ENCODE results near the gene RPL3. TPM values are rescaled to one million over a fixed set of nuclear protein-coding genes. Genes with fewer than 3 reads are reported as not detected.

RPL3 gene
- total RNA-seq, 1 experiment from 2014 or later, result 2,830 TPM

DNA sequence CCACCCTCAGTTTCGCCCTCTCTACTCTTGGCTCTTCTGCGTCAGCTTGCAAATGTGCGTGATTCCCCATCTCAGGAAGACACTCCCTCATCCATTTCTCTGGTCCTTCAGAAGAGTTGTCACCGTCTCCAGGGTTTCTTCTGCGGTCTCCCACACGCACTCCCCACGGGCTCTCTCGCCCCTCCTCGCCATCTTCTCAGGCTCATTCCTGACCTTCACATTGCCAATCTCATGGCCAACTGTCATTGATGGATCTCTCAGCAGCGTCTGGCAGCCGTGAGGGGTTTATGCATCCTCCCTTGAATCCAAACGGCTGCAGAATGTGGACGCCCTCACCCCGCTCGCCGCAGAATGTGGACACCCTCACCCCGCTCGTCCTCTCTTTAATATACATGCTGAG is 40.8 kb upstream of the RPL3 start:
- no peak overlapping the region for H3K14ac ChIP-seq (ENCODE audit: insufficient read depth, low read length)
- H3K9ac ChIP-seq (ENCODE audit: extremely low read depth, insufficient read length, low read length), result no peak overlapping the region
- H3K4me3 Mint-ChIP-seq, result no peak overlapping the region; a peak in 1 of 5 replicates
- WGBS (ENCODE audit: extremely low coverage, insufficient read length, low lambda C conversion rate), result no CpG with 5 or more reads among the region's 18 CpGs
- H3K27me3 ChIP-seq (ENCODE audit: insufficient read depth, low read length), result no peaks in the 10 kb centered on the region
- no peak overlapping the region for H3K27ac ChIP-seq (ENCODE audit: insufficient read length, low read depth, low read length)
- H3K9me3 ChIP-seq (ENCODE audit: control insufficient read depth, low read depth, low read length), result no peaks in the 10 kb centered on the region
- H2AFZ ChIP-seq (ENCODE audit: low read length), result no peak overlapping the region
- peaks cover 2% of the 10 kb centered on the region for H4K20me1 ChIP-seq (ENCODE audit: control insufficient read depth, insufficient read depth, insufficient read length)
- no peak overlapping the region for H3K23ac ChIP-seq (ENCODE audit: insufficient read length, low read depth, low read length)
- no peaks in the 10 kb centered on the region for H3K9me3 Mint-ChIP-seq
- DNase-seq, result peak; percentile 25
- peaks cover 6% of the 10 kb centered on the region; the same call in 1 of the 2 replicates for H3K4me1 ChIP-seq (ENCODE audit: insufficient read depth, low read length)
- H4K5ac ChIP-seq (ENCODE audit: insufficient read length, low read depth, low read length), result no peak overlapping the region
- H3K23me2 ChIP-seq (ENCODE audit: insufficient read length, low read depth, low read length, poor library complexity, severe bottlenecking), result peaks cover 4% of the 10 kb centered on the region
- H4K91ac ChIP-seq (ENCODE audit: insufficient read length, low read depth, low read length), result no peak overlapping the region
- peaks cover 36 to 62% of the 10 kb centered on the region in 2 experiments for H3K4me1 Mint-ChIP-seq
- no peaks in the 10 kb centered on the region; the same call in none of the 2 replicates for H3K27me3 Mint-ChIP-seq (ENCODE audit: low read depth)
- no peak overlapping the region for H2BK120ac ChIP-seq (ENCODE audit: low read depth, low read length, poor library complexity, severe bottlenecking)
- H2BK12ac ChIP-seq (ENCODE audit: insufficient read length, low read depth, low read length), result no peak overlapping the region
- no peak overlapping the region for H3T11ph ChIP-seq (ENCODE audit: low read length)
- H3K36me3 Mint-ChIP-seq (ENCODE audit: insufficient read depth in 1 of 3, low read depth in 3 of 3), result peaks cover 7 to 22% (median 10%) of the 10 kb centered on the region in 3 experiments; a peak in 6 of 7 replicates
- no peak overlapping the region for H3K56ac ChIP-seq (ENCODE audit: insufficient read length, low read depth, low read length)
- no peak overlapping the region for H2BK20ac ChIP-seq (ENCODE audit: low read depth, low read length, poor library complexity, severe bottlenecking)
- no peak overlapping the region for H2BK5ac ChIP-seq (ENCODE audit: insufficient read length, low read length)
- no peak overlapping the region for H3K4me2 ChIP-seq (ENCODE audit: insufficient read depth, insufficient read length, low read length)
- H3K27ac Mint-ChIP-seq, result peak overlapping the region in 2 of 3 experiments; percentile 69 to 84; a peak in 5 of 7 replicates
- TF ChIP-seq, protein P1, sequence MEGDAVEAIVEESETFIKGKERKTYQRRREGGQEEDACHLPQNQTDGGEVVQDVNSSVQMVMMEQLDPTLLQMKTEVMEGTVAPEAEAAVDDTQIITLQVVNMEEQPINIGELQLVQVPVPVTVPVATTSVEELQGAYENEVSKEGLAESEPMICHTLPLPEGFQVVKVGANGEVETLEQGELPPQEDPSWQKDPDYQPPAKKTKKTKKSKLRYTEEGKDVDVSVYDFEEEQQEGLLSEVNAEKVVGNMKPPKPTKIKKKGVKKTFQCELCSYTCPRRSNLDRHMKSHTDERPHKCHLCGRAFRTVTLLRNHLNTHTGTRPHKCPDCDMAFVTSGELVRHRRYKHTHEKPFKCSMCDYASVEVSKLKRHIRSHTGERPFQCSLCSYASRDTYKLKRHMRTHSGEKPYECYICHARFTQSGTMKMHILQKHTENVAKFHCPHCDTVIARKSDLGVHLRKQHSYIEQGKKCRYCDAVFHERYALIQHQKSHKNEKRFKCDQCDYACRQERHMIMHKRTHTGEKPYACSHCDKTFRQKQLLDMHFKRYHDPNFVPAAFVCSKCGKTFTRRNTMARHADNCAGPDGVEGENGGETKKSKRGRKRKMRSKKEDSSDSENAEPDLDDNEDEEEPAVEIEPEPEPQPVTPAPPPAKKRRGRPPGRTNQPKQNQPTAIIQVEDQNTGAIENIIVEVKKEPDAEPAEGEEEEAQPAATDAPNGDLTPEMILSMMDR (conservative IDR thresholded peaks at IDR 0.05), result no peak
- H3K79me1 ChIP-seq (ENCODE audit: insufficient read depth, low read depth, low read length, poor library complexity, severe bottlenecking), result no peaks in the 10 kb centered on the region
- no peaks in the 10 kb centered on the region for H3K79me2 ChIP-seq (ENCODE audit: insufficient read depth, low read length)
- H3K4ac ChIP-seq (ENCODE audit: low read depth, low read length), result no peak overlapping the region
- no peak overlapping the region for H2BK15ac ChIP-seq (ENCODE audit: low read depth, low read length)
- no peak overlapping the region for H2AK5ac ChIP-seq (ENCODE audit: insufficient read length, low read length)
- no peak overlapping the region for H4K8ac ChIP-seq (replicated peaks; ENCODE audit: insufficient read length, low read depth, low read length)
- H3K18ac ChIP-seq (ENCODE audit: insufficient read length, low read depth, low read length), result no peak overlapping the region
